Hypothalamus (tissue), 51 donors: ENCODE results near the gene HEMK1.

Source experiments
- DNase-seq, 51 donors: peaks; one replicate each; lab custom pipeline; 2025; lab: John Stamatoyannopoulos, UW

HEMK1 gene

GRCh38 chr3:50542177-50543034 lies 26.9 kb upstream of the HEMK1 start:
- DNase-seq, result peak in 45 of 51 donors; percentile 4 to 77 (median 37)

DNA sequence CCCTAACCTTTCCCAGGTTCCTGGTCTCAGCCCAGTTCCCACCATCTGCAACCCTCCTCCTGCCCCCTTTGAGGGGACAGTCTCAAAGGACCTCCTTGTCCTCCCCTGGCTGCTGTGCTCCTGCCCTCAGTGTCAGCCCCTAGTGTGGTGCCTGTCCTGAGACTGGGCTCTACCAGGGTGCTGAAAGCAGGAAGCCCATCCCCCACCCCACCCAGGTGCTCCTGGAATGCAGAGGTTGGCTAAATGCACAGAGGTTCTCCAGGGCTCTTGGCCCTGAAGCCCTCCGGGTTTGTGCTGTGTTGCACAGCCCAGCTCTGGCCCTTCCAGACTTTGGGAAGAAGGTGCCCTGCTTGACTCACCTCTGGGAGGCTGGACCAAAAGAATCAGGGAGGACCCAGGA lies 23.5 kb upstream of the HEMK1 start:
- DNase-seq, result no peak

GRCh38 chr3:50549226-50549625 lies 20.1 kb upstream of the HEMK1 start:
- peak in 2 of 51 donors; percentile 16 to 30 for DNase-seq

DNA sequence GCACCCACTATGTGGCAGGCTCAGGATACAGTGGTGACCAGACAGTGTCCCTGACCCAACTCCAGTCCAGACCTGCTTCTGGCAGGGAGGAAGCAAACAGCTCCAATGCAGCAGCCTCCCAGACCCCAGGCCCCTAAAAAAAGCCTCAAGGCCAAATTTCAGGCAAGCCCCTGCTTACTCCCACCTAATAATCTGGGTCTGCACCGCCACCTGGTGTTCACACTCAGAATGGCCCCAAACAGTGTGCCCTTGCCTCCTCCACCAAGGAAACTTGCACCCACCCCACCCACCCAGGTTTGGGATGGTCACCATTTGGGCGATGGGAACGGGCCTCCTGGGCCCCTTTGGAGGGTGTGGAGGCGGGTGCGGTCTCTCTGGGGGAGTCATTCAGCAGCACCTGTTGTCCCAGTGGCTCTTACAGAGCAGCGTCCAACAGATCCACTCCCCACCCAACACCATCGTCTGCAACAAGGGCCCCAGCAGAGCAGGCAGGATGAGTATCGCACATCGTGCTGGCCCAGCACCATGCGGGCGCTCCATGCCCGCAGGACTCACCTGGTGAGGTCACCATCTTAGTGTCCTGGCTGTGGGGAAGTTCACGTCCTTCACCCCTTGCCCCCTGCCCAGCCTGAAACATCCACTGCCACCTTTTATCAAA lies 19.1 kb upstream of the HEMK1 start:
- peak in 35 of 51 donors; percentile 1 to 51 (median 15) for DNase-seq

GRCh38 chr3:50551054-50551659 lies 18.2 kb upstream of the HEMK1 start:
- no peak for DNase-seq

GRCh38 chr3:50551681-50552435 lies 17.5 kb upstream of the HEMK1 start:
- no peak for DNase-seq

DNA sequence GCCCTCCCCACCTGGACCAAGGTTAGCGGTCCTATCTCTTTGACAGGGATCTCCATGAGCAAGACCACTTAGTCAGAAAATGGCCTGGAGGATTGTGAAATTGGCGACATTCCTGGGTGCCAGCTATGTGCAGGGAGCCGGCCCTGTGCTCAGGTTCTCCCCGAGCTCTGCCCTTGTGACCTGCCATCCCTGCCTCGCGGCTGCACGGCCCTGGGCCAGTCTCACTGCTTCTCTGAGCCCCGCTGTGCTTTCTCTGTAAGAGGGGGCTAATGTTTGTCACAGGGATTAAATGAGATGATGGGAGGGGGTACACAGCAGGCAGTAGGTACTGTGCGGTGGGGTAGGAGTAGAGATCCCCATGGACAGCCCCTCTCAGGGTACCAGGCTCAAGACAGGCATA lies 16.7 kb upstream of the HEMK1 start:
- DNase-seq, result no peak

DNA sequence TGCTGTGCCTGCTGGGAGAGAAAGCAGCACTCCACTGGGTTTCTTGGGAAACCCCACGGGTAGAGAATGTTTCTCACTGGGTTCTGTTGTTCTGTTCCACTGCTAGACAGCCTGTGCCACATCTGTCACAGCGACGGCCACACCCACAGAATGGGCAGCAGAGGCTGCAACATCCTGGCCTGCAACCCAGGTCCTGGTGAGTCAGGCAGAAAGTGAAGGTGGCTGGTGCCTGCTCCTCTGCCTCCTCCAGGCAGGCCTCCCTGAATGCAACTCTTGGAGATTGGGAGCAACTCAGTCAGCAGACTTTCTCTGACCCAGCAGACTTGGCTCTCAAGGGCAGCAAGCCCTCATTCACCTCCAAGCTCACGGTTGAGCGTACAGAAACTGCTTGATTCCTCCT lies 14.8 kb upstream of the HEMK1 start:
- DNase-seq, result no peak

DNA sequence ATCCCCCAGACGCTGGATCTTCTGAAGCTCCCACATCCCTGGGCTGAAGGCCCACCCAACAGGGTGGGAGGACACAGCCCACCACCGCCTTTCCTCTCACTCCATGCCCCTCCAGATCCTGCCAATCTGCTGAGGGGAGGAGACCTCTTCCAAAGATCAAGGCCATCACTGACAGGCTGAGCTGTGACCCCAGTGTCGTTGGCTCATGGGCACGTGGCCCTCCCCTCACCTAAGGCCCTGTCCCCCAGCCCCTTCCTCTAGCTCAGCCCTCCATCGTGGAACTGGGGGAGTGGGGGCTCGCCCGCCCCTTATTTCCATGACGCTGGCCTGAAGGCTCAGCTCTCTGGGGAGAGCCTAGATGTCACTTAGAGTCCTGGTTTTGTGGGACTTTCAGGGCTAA lies 12.2 kb upstream of the HEMK1 start:
- no peak for DNase-seq

DNA sequence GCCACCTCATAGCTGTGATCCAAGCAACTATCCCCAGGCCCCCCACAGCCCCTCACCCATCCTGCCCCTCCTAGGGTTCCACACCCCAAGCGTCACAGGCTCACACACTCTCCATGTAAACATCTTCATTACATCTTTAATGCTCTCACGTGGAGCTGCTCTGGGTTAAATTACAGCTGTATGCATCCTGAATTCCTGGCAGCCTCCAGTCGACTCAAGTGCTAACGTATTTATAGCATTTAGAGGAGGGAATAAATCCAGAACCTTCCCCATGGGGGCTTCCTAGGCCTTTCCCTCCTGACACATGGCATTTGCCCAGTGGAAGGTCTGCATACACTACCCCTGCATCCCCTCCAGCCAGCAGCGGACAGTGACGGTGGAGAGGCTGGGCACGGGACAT lies 11.4 kb upstream of the HEMK1 start:
- DNase-seq, result no peak

DNA sequence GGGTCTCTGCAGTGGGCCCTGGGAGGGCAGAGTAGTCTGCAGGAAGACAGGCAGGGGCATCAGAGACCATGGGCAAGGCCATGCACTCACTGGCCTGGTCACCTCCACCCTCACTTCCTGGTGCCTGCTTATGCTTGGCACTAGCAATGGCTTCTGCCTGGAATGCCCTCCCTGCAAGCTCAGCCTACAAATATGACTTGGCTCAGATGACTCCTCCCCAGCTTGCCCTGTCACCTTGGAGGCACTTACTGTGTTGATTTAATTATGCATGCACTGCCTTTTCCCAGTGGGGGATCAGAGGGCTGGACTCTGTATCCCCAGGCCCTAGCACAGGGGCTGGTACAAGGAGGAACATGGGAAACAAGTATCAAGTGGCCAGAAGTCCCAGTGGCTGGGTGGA lies 9.6 kb upstream of the HEMK1 start:
- DNase-seq, result no peak

DNA sequence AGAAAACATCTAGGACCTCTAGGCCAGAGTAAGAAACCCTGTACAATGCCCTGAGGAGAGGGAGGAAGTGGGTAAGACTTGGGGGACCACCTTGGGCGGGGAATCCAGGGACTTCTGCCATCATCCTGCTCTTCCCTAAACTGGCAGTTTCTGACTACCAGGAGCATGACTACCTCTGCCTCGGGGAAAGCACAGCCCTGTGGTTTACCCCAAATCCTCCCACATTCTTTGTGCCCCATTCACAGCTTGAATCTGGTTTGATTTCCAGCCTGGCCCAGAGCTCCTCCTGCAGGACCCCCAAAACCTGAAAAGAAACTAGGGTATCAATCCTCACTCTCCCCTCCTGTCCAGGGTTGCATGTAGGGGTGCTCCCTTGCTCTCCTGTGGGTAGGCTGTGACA lies 6.5 kb upstream of the HEMK1 start:
- no peak for DNase-seq

DNA sequence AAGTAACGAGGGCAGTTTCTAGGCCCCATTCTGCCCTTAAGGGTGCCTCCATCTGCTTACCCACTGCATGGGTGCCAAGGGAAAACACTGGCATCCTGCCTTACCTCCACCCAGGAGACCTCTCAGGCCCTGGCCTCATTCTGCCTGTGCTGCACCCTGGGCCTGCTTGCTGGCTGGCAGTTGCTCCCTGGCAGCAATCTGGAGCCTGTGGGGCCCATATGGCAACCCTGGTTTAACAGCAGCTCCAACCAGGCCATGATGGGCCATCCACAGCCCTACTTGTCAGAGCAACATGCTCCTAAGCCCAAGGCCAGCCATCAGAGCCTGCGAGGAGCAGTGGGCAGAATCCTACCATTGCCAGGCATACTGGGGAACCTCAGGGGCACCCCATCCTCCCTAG lies 5.5 kb upstream of the HEMK1 start:
- no peak for DNase-seq

GRCh38 chr3:50564321-50564720 lies 5.0 kb upstream of the HEMK1 start:
- DNase-seq, result no peak

DNA sequence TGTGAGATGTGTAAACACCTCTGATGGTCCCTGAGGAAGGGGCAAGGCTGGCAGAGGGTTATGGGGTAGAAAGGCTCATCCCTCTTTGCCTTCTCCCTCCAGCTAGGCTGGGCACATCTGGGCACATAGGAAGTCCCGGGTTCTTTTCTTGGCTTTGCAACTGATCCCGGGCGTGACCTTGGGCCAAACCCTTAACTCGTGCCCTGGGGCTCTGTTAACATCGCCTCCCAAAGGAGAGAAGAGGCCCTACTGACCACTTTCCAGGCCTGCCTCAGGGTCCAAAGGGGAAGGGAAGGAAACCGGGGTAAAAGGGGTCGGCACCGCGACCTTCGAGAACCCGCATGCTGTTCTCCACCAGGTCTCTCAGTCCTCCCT lies 2.3 kb upstream of the HEMK1 start:
- no peak for DNase-seq

DNA sequence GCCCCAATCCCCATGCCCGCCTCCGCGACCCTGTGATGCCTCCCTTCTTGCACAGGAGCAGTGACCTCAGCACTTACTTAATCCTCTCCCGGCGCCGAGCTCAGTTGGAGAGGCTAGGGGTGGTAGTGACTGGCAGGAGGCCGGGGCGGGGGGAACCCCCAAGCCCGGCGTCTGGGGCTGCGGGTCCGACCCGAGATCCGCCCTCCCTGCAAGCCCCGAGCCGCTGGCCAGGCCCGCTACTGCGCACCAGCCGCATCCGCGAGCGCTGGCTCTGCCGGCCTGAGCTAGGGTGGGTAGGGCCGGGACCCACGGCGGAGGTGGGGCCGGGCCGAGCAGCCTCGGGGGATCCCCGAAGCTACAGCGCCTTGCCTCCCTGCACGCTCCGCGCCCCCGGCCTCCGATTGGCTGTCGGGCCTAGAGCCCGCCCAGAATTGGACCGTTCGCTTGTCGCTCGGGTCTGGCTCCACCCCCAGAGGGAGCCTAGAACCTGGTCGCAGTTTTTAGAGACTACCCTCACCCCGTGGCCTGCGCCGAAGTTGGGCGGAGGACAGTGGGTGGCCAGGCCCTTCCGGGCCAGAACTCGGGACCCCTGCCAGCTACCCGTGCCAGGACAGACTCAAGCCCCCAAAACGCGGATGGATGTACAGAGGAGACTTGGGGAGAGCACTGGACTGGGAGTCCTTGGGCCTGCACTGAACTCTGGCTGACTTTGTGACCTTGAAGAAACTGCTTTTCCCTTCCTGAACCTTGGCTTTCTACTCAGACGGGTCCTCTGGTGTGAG lies 1.7 kb upstream of the HEMK1 start, which contains the start of gene C3orf18:
C3orf18 (minus strand) TSS at position 362 of the 782 bp plus-strand sequence. CDS start 2,048 bp downstream, outside the sequence.
- peak; percentile 42 to 93 (median 84) for DNase-seq

GRCh38 chr3:50570508-50571279 lies 1.4 kb downstream of the HEMK1 start:
- no peak for DNase-seq

GRCh38 chr3:50571486-50571885 lies 2.2 kb downstream of the HEMK1 start:
- no peak for DNase-seq

DNA sequence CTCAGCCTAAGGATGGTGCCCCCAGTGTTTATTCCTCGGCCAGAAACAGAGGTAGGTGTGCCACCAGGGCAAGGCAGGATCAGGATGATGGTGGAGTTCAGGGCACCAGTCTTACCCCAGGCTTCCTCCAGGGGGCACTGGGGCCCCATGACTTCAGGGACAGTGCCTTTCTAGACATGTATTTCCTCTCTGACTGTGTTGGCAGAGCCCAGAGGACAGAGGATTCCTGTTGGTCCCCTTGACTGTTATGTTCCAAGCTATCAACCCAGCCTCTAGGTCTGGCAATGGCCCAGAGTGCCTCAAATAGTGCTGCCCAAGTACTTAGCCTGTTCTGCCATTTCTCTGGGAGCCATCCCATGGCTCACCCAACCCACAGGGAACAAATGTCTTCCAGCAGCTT lies 2.8 kb downstream of the HEMK1 start:
- DNase-seq, result peak in 40 of 51 donors; percentile 4 to 70 (median 40)
